GM12873 (cell line): ENCODE data around the gene PLXNA4.

Source experiments
- CTCF ChIP-seq: IDR thresholded peaks from 2 replicates; pipeline ENCODE4 v1.5.1; 2012; ENCODE audit warnings: low read depth, mild to moderate bottlenecking, moderate library complexity, low read length, control low read depth; ENCODE audit not compliant: insufficient read depth; ENCODE audit errors: missing control alignments

The PLXNA4 gene

GRCh38 chr7:132437730-132438129 lies 138.5 kb downstream of the PLXNA4 start:
- no peak for TF ChIP-seq CTCF

GRCh38 chr7:132436121-132436520 lies 140.1 kb downstream of the PLXNA4 start:
- TF ChIP-seq CTCF: no peak

- no peak for TF ChIP-seq CTCF
Observed at GRCh38 chr7:132435016-132435990, 141.0 kb downstream of the PLXNA4 start.

- TF ChIP-seq CTCF: no peak
Observed at GRCh38 chr7:132434041-132434440, 142.2 kb downstream of the PLXNA4 start.

- TF ChIP-seq CTCF: no peak
Observed at GRCh38 chr7:132433301-132433700, 143.0 kb downstream of the PLXNA4 start.

- no peak for TF ChIP-seq CTCF
Observed at GRCh38 chr7:132430861-132431822, 145.1 kb downstream of the PLXNA4 start.
